ENCODE data around the gene PXDN.

- TF ChIP-seq RARB (CRISPR knock-in tag; IDR thresholded peaks at IDR 0.05) (no peak), ZC3H10 (CRISPR knock-in tag; IDR thresholded peaks at IDR 0.05) (no peak), GLIS3 (CRISPR knock-in tag; IDR thresholded peaks at IDR 0.05) (no peak), ARNTL (CRISPR knock-in tag; IDR thresholded peaks at IDR 0.05; ENCODE audit: borderline replicate concordance, low read depth) (no peak), ZFP30 (CRISPR knock-in tag; IDR thresholded peaks at IDR 0.05) (no peak), PPARA (CRISPR knock-in tag; IDR thresholded peaks at IDR 0.05; ENCODE audit: borderline replicate concordance) (no peak), OSR1 (CRISPR knock-in tag; IDR thresholded peaks at IDR 0.05) (no peak), TSHZ2 (CRISPR knock-in tag; IDR thresholded peaks at IDR 0.05) (no peak), PATZ1 (CRISPR knock-in tag; IDR thresholded peaks at IDR 0.05; ENCODE audit: borderline replicate concordance) (no peak), ZNF8 (CRISPR knock-in tag; IDR thresholded peaks at IDR 0.05) (no peak), BACH2 (CRISPR knock-in tag; IDR thresholded peaks at IDR 0.05; ENCODE audit: borderline replicate concordance) (no peak), ZFP3 (CRISPR knock-in tag; IDR thresholded peaks at IDR 0.05) (no peak), TCF4 (CRISPR knock-in tag; IDR thresholded peaks at IDR 0.05; ENCODE audit: borderline replicate concordance) (no peak), CSRNP3 (CRISPR knock-in tag; IDR thresholded peaks at IDR 0.05) (no peak)
Measured at GRCh38 chr2:1685957-1686783, 58.1 kb downstream of the PXDN start.
